GM21529 (cell line): ENCODE measurements around the gene TRAPPC8.
"Not testable (repeated sequence)": the region's sequence is repeated elsewhere in the genome, so short reads cannot be mapped to it uniquely, and the experiment has no call there.

ENCODE experiments used
- ATAC-seq: cut with Tn5 transposase; IDR thresholded peaks from one replicate; pipeline ENCODE4 v1.9.1; 2021; ENCODE audit not compliant: unreplicated experiment

Gene TRAPPC8

DNA sequence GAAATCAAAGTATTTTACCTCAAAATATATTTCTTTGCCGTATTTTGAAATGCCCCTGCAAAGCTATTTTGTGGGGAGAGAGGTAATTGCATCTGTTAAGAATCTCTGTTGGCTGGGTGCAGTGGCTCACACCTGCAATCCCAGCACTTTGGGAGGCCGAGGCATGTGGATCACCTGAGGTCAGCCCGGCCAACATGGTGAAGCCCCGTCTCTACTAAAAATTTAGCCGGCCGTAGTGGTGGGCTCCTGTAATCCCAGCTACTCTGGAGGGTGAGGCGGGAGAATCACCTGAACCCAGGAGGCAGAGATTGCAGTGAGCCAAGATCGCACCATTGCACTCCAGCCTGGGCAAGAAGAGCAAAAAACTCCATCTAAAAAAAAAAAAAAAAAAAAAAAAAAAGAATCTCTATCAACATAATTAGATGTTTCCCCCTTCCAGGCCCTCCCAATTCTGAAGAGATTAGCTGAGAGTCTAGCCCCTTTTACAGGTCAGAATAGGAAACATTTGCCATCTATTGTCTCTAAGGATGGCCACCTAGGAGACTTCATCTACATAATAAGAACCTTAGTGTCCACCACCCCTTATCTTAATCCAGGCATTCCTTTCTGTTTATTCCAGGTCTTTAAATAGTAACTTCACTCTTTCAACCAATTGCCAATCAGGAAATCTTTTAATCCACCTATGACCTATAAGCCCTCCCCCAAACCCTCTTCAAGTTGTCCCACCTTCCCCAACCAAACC lies 3.5 kb upstream of the TRAPPC8 start:
- ATAC-seq: no peak

DNA sequence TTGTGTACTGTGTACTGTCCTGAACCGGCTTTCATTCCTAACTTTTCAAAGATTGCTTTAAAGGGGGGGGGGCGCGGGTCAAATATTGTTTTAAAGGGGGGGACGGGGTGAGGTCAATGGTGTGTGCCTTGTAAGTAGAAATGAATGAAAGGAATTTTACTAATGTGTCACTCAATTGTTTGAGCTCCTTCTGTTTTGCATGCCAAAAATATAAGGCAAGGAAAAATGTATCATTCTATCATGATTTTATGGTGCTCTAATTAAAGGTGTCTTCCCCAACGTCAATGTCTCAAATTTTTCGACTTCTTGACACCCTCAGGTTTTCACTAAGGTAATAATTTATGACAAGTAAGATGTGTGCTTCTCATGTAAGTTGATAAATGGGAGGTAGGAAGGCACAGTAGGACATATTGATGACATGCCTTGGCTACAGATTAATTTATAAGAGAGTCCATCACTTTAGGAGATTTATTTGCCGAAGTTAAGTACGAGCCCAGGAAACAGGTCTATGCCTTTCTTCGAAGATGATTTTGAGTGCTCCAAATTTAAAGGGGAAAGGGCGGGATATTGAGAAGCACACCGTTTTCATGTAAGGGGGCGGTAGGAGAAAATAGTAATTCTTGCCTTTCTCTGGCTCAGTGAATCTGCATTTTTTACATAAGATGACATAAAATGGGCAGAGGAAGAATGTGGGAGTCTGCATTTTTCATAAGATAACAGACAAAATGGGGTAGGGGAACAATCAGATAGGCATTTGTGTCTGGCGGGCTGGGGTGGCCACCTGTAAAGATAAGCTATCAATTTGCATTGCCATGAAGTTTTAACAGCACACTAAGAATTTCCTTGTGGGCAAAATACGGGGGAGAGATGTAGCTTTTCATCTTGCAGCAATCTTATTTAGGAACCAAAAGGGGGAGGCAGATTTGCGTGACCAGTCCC lies 1.2 kb upstream of the TRAPPC8 start:
- no peak for ATAC-seq

DNA sequence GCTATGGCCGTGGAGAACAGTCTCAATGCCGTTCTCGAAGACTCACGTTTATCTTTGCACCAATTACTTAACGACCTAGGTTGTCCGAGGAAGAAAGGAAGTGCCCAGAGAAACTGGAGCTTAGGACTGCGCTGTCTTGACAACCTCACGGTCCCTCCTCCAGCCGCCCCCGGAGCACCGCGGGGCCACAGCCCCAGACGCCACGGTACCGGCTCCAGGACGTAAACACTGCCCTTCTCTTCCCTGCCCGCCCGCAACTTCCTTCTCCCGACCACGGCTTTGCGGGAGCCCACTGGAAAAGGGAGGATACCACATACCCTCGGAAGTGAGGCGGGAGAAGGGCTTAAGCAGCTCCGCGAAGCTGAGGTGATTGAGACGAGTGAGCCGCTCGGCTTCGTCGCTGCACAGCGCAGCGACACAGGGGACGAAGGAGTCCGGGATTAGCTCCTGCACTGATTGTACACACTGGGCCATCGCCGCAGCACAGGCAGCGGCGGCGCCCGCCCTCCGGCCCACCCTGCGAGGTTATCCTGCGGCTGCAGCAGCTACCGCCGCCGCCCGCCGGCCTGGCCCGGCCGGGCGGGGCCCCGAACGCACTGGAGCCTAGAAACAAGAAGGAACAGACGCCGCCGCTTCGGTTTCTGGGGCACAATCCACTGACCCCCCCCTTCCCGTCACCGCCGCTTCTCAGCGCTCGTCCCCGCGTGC lies 483 bp downstream of the TRAPPC8 start:
- ATAC-seq: peak; percentile 33

DNA sequence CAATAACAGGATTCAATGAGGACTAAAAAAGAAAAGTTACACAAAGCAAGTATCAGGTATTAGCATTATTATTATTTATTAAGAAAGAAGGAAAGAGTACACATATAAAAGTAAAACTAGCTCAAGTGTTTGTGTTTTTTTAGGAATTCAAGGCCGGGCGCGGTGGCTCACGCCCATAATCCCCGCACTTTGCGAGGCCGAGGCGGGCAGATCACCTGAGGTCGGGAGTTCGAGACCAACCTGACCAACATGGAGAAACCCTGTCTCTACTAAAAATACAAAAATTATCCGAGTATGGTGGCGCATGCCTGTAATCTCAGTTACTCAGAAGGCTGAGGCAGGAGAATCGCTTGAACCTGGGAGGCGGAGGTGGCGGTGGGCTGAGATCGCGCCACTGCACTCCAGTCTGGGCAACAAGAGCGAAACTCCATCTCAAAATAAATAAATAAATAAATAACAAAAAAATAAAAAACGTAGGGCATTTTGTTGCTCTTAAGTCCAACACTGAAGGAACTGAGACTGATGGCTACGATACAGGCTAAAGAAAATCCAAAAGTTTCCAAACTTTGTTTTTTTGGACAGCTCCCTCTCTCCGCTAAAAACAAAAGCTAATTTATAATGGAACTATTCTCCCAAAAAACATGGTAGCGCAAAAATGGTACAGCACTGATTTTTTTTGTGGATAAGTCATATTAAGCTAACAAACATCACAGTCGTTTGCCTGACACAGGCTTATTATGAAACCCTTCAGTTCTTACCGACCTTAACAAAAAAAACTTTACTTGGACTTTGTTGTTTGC lies 1.7 kb downstream of the TRAPPC8 start:
- ATAC-seq: no peak

DNA sequence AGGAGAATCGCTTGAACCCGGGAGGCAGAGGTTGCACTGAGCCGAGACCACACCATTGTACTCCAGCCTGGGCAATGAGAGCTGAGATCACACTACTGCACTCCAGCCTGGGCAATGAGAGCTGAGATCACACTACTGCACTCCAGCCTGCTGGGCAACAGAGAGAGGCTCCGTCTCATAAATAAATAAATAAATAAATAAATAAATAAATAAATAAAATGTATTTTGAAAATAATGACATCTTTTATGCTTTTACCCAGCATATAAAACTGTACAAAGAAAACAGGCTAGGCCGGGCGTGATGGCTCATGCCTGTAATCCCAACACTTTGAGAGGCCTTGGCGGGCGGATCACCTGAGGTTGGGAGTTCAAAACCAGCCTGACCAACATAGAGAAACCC lies 8.2 kb downstream of the TRAPPC8 start:
- ATAC-seq: not testable (repeated sequence)

DNA sequence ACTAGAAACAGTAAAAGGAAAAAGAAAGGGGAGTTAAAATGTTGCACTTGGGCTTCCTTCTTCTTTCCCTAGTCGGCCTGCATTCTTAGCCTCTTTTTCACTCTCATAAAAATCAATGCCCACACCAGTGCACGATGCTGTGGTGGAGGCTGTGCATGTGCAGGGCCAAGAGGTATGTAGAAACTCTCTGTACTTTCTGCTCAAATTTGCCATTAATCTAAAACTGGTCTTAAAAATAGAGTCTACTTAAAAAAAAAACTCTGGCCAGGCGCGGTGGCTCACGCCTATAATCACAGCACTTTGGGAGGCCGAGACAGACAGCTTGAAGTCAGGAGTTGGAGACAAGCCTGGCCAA lies 11.1 kb downstream of the TRAPPC8 start:
- no peak for ATAC-seq

DNA sequence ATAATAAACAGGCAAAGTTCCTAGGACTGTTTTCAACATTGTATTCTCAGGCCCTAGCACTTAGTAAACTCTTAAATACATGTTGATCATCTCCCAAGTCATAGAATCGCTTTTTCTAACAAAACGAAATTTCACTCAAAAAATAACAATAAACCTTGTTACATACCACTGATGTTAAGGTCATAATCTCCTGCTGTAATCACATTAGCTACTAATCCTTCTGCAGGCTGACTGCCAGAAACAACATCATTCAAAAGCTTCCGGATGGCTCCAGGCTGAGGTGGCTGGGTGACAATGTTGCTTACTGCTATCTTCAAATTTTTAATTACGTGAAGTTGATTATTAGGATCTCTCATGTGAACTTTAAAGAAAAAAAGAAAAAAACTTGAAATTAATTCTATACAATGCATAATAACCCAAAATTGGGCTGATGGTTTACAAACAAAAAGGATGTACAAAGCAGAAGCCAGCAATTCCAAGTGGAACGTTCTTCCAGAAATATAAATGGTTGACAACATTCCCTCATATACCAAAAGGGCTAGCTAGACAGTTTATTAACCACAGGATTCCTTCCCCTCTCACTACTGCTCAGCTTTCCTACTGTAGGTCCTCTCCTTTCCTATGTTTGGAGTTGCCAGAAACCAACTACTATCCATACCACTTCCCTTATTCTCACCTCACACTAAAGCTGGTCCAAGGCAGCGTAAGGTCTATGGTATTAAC lies 11.6 kb downstream of the TRAPPC8 start:
- no peak for ATAC-seq

DNA sequence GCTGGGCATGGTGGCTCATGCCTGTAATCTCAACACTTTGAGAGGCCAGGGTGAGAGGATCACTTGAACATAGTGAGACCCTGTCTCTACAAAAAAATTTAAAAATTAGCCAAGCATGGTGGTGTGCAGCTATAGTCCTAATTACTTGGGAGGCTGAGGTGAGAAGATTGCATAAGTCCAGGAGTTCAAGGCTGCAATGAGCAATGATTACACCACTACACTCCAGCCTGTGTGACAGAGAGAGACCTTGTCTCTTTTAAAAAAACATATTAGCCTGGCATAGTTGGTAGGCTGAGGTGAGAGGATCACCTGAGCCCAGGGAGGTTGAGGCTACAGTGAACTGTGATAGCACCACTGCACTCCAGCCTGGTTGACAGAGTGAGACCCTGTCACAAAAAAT lies 13.7 kb downstream of the TRAPPC8 start:
- no peak for ATAC-seq

DNA sequence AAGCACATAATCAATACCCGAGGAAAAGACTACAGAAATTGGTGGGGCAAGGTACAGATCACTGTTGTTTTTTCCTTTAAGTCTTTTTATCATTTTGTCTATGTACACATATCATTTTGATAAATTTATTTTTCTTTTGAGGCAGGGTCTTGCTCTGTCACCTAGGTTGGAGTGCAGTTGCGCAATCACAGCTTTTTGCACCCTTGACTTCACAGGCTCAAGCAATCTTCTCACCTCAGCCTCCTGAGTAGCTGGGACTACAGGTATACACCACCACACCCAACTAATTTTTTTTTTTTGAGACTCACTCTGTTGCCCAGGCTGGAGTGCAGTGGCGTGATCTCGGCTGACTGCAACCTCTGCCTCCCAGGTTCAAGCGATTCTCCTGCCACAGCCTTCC lies 15.9 kb downstream of the TRAPPC8 start:
- ATAC-seq: not testable (repeated sequence)

DNA sequence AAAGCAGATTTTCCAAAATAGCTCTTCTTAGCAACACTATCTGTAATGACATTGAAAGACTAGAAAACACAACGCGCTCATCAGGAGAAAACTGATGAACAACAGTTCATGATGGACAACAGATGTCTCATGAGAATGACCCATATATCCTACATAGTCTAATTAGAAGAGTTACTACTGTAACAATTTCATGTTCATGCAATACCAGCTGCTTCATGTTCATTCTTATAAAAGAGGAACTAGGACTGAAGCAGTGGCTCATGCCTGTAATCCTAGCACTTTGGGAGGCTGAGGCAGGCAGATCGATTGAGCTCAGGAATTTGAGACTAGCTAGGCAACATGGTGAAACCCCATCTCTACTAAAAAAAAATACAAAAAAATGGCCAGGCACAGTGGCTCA lies 22.7 kb downstream of the TRAPPC8 start:
- ATAC-seq: no peak

DNA sequence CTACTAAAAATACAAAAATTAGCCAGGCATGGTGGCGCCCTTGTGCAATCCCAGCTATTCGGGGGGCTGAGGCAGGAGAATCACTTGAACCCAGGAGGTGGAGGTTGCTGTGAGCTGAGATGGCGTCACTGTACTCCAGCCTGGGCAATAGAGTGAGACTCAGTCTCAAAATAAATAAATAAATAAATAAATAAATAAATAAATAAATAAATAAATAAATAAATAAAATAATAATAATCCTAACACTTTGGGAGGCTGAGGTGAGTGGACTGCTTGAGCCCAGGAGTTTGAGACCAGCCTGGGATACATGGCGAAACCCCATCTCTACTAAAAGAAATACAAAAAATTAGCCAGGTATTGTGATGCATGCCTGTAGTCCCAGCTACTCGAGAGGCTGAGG lies 23.6 kb downstream of the TRAPPC8 start:
- not testable (repeated sequence) for ATAC-seq

DNA sequence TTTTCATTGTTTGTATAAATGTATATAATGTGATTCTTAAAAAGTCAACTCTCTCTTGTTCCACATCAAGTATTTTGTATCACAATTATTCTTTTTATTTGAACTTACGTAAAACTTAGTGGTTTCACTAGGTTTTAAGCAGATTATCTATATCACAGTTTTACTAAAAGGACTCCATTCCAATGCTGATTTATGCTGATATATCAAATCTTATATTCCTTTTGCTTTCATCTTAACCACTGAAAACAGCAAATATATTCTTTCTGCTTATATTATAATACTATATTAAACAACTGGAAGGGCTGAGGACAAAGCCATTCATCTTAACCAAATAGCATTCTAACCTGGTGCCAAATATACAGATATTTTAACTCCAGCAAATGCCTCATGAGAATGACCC lies 24.2 kb downstream of the TRAPPC8 start:
- no peak for ATAC-seq

DNA sequence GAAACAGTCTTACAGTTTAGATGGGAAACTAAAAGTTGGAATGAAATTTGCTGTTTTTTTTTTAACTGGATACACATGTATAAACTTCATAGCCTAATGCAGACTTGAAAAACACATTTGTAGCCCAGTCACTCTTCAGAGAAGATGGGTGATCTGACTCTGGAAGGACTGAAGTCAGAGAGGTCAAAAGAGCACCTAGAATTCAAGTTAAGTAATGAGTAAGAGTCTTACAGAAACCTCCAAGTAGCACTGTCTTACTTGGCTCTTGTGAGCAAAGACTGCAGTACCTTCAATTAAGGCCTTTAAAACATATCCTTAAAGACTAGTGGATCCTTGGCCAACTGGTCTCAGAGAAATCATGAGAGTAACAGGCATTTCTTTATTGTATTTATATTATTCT lies 41.9 kb downstream of the TRAPPC8 start:
- no peak for ATAC-seq

DNA sequence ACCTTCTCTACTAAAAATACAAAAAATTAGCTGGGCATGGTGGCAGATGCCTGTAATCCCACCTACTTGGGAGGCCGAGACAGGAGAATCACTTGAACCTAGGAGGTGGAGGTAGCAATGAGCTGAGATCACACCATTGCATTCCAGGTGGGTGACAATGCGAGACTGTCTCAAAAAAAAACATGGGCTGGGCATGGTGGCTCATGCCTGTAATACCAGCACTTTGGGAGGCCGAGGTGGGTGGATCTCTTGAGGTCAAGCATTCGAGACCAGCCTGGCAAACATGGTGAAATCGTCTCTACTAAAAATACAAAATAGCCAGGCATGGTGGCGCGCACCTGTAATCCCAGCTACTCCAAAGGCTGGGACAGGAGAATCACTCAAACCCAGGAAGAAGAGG lies 43.2 kb downstream of the TRAPPC8 start:
- not testable (repeated sequence) for ATAC-seq

DNA sequence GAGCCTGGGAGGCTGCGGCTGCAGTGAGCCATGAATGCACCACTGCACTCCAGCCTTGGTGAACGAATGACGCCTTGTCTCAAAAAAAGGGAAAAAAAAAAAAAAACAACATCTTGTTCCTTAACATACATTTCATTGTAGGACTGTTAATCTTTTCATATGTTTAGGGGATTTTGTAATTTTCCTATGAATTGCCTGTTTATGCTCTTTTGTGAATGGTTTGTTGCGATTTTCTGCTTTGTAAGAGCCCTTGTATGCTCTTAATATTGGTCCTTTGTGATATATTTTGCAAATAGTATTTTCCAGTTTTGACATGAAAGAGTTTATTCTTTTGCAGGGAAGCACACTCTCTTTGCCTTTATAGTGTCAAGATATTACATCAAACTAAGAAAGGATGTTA lies 50.0 kb downstream of the TRAPPC8 start:
- no peak for ATAC-seq

DNA sequence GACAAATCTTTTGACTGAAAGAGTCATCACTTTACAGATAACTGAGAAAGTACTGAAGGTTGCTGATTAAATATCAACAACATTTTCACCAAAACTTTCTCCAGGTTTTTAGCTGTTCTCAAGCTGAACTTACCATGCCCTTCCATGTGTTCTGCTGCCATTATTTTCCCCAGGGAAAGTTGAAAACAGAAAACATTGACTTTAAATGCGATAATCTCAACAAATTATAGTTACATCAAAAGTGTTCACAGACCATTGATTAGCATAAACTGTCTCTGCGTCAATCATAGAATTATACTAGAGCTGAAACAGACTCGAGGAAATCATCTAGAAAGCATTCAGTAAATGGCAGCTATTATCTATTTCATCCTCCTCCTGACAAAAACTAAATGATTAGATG lies 51.4 kb downstream of the TRAPPC8 start:
- ATAC-seq: no peak

DNA sequence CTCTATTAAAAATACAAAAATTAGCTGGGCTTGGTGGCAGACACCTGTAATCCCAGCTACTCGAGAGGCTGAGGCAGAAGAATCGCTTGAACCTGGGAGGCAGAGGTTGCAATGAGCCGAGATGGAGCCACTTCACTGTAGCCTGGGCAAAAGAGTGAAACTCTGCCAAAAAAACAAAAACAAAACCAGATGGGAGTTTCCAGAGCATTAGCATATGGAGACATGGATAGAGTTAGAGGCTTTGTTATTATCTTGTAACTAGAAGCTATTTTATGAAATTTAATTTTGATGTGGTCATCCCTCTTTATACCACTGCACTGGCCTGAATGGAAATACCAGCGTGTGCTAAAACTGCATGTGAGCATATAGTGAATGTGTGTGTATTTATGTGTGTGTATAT lies 58.9 kb downstream of the TRAPPC8 start:
- ATAC-seq: no peak

DNA sequence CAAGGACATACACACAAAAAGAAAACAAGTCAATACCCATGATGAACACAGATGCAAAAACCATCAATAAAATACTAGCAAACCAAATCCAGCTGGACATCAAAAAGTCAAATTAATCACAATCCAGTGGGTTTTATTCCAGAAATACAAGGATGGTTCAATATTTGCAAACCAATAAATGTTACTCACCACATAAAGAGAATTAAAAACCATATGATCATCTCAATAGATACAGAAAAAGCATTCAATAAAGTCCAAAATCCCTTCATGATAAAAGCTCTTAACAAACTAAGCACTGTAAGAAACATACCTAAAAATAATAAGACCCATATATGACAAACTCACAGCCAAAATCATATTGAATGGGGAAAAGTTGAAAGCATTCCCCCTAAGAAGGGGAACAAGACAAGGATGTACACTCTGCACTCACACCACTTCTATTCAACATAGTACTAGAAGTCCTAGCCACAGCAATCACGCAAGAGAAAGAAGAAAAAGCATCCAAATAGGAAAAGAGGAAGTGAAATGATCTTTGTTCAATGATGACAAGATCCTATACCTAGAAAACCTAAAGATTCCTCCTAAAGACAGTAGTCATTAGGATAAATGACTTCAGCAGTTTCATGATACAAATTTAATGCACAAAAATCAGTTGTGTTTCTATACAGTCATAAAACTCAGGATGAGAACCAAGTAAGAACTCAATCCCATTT lies 62.6 kb downstream of the TRAPPC8 start:
- no peak for ATAC-seq

DNA sequence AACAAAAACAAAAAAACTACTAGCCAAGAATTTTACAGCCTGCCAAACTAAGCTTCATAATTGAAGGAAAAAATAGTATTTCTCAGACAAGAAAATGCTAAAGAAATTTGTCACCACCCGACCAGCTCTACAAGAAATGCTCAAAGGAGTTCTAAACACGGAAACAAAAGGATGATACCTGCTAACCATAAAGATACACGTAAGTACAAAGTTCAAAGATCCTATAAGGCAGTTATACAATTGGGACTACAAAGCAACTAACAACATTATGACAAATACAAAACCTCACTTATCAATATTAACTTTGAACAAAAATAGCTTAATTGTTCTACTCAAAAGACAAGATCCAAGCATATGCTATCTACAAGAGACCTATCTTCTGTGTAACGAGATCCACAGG lies 64.6 kb downstream of the TRAPPC8 start:
- ATAC-seq: no peak

DNA sequence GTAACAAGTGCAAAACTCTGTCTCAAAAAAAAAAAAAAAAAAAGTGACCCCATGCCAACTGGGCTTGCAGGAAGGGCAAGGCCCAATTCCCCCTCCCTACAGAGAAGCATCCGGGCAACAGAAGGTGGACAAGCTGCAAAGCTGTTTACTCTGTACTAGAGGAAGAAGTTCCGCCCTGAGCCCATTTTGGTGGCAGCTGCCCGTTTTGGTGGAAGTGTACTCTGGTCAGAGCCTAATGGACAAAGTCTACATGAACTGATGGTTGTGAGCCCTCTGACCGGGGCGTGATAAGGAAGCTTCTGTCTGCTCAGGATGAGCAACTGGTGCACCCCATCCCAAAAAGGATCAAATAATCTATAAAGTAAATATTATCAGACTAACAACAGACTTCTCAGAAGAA lies 65.0 kb downstream of the TRAPPC8 start:
- ATAC-seq: no peak
